Colonic mucosa (tissue), 4 donors: ENCODE data around the gene TBCK. TPM values are rescaled to one million over a fixed set of nuclear protein-coding genes. Genes with fewer than 3 reads are reported as not detected.
"Not testable (repeated sequence)": the region's sequence is repeated elsewhere in the genome, so short reads cannot be mapped to it uniquely, and the experiment has no call there.

ENCODE experiments used
- DNase-seq: peaks from one replicate; pipeline ENCODE4 v3.0.0-alpha.2; 2020
- H3K27ac ChIP-seq: fragments of 200-600 bp; one replicate; pipeline ENCODE4 v1.8.0; 2021
- H3K27me3 ChIP-seq: fragments of 200-600 bp; one replicate; pipeline ENCODE4 v1.8.0; 2021
- H3K36me3 ChIP-seq: fragments of 200-600 bp; one replicate; pipeline ENCODE4 v1.8.0; 2021
- H3K4me1 ChIP-seq: fragments of 200-600 bp; one replicate; pipeline ENCODE4 v1.8.0; 2021; ENCODE audit warnings: mild to moderate bottlenecking
- H3K4me3 ChIP-seq: fragments of 200-600 bp; one replicate; pipeline ENCODE4 v1.8.0; 2021
- H3K9ac ChIP-seq, 2 donors: one replicate each; pipeline ENCODE4 v1.7.0; 2013; ENCODE audit warnings: control low read depth in 2 of 2, low read depth in 2 of 2, low read length in 2 of 2
- H3K9me3 ChIP-seq: fragments of 200-600 bp; one replicate; pipeline ENCODE4 v1.8.0; 2021
- intact Hi-C: fragments of 100-400 bp; cut with DNase I; formaldehyde crosslinking; loops from one replicate; pipeline ENCODE4 v1.14.1; 2022
- total RNA-seq, 2 donors: library from RNA; stranded (reverse); fragmentation: NEBNext Ultra II Directional in 1 of 2; extraction: Animal tissue kit (Norgen Biotek cat#: 25700) in 1 of 2; gene quantifications; one replicate each; pipeline ENCODE4 v1.2.1, GENCODE V29; 2021
- TF ChIP-seq, protein P1 (sequence below): fragments of 200-600 bp; IDR thresholded peaks from one replicate; pipeline ENCODE4 v1.8.0; 2022; ENCODE audit warnings: antibody characterized with exemption, mild to moderate bottlenecking
- donor health status: healthy.
- donor health status: DM: no; HTN: no; CAD: no.
- donor health status: DM: no; HTN: no; CAD: no.

Gene TBCK
- total RNA-seq, 2 donors from 2014 or later: 27.4 to 33.9 TPM

DNA sequence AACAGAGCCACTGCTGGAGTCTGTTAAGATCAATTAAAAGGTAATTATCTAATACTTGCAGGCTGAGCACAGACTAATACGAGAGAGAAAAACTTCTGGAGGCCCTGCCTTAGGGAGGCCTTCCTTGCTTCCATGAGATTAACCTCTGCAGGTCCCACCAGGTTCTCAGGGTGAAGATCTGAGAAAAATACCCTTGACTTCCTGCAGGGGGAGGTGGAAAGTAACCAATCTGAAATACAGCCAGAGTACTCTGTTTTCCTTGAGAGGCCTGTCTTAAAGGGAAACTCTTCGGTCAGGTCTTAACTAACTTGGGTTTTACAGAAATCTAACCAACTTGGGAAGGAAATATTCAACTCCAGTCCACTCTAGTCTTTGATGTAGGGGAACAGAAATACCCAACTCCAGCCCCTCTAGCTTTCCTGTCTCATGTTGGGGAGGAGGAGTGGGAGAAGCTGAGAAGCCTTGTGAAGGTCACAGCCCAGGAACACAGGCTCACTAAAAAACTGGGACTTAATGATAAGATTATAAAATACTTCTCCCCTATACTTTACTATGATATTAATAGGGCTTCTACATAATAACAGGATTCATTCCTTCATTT, 77.1 kb downstream of the TBCK start:
- H3K36me3 ChIP-seq: no peaks in the 10 kb centered on the region
- no peak overlapping the region for H3K4me3 ChIP-seq
- no peaks in the 10 kb centered on the region for H3K27me3 ChIP-seq
- H3K4me1 ChIP-seq: no peaks in the 10 kb centered on the region
- TF ChIP-seq, protein P1, sequence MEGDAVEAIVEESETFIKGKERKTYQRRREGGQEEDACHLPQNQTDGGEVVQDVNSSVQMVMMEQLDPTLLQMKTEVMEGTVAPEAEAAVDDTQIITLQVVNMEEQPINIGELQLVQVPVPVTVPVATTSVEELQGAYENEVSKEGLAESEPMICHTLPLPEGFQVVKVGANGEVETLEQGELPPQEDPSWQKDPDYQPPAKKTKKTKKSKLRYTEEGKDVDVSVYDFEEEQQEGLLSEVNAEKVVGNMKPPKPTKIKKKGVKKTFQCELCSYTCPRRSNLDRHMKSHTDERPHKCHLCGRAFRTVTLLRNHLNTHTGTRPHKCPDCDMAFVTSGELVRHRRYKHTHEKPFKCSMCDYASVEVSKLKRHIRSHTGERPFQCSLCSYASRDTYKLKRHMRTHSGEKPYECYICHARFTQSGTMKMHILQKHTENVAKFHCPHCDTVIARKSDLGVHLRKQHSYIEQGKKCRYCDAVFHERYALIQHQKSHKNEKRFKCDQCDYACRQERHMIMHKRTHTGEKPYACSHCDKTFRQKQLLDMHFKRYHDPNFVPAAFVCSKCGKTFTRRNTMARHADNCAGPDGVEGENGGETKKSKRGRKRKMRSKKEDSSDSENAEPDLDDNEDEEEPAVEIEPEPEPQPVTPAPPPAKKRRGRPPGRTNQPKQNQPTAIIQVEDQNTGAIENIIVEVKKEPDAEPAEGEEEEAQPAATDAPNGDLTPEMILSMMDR: peak; percentile 56
- no peak overlapping the region for H3K9ac ChIP-seq
- DNase-seq: peak; percentile 18
- intact Hi-C loops: no loop called here
- H3K27ac ChIP-seq: no peak overlapping the region
- no peaks in the 10 kb centered on the region for H3K9me3 ChIP-seq

GRCh38 chr4:106231931-106232330, 84.1 kb downstream of the TBCK start:
- H3K4me3 ChIP-seq: no peak overlapping the region
- H3K9me3 ChIP-seq: no peaks in the 10 kb centered on the region
- TF ChIP-seq, protein P1: no peak
- H3K27ac ChIP-seq: no peak overlapping the region
- DNase-seq: no peak
- no peaks in the 10 kb centered on the region for H3K4me1 ChIP-seq
- no peaks in the 10 kb centered on the region for H3K27me3 ChIP-seq
- H3K9ac ChIP-seq: no peak overlapping the region
- H3K36me3 ChIP-seq: no peaks in the 10 kb centered on the region
- intact Hi-C loops: no loop called here

GRCh38 chr4:106222548-106222947, 93.5 kb downstream of the TBCK start:
- Histone ChIP-seq H3K27me3 (no peaks in the 10 kb centered on the region), H3K27ac (no peak overlapping the region), H3K4me3 (no peak overlapping the region), H3K9ac (no peak overlapping the region), H3K4me1 (no peaks in the 10 kb centered on the region), H3K36me3 (no peaks in the 10 kb centered on the region), H3K9me3 (no peaks in the 10 kb centered on the region)
- TF ChIP-seq, protein P1: no peak
- DNase-seq: no peak
- intact Hi-C loops: no loop called here

- H3K9me3 ChIP-seq, H3K27me3 ChIP-seq, H3K4me3 ChIP-seq, H3K9ac ChIP-seq, H3K27ac ChIP-seq, H3K36me3 ChIP-seq, H3K4me1 ChIP-seq, DNase-seq, intact Hi-C loops: not testable (repeated sequence)
Measured at GRCh38 chr4:106213291-106213690, 102.7 kb downstream of the TBCK start.

DNA sequence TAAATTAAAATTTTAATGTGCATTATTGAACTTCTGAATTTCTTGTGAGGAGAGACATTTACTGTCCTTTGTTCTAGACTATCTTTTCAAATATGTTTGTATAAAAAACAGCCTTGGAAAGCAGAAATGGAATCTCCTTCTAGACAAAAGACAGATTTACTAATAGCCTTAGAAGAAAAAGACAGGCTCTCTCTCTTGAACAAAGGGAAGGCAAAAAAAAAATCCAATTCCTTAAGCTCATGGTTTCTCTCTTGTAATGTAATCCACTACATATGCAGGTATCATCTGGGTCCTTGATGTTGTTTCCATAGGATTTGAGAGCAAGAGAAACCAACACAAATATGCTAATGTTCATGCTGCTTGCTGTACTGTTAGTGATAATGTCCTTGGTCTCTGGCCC, 106.0 kb downstream of the TBCK start:
- Histone ChIP-seq H3K4me1 (no peaks in the 10 kb centered on the region), H3K27ac (no peak overlapping the region), H3K9me3 (no peaks in the 10 kb centered on the region), H3K36me3 (no peaks in the 10 kb centered on the region), H3K4me3 (no peak overlapping the region), H3K9ac (no peak overlapping the region), H3K27me3 (no peaks in the 10 kb centered on the region)
- intact Hi-C loops: no loop called here
- DNase-seq: no peak
- TF ChIP-seq, protein P1: no peak

DNA sequence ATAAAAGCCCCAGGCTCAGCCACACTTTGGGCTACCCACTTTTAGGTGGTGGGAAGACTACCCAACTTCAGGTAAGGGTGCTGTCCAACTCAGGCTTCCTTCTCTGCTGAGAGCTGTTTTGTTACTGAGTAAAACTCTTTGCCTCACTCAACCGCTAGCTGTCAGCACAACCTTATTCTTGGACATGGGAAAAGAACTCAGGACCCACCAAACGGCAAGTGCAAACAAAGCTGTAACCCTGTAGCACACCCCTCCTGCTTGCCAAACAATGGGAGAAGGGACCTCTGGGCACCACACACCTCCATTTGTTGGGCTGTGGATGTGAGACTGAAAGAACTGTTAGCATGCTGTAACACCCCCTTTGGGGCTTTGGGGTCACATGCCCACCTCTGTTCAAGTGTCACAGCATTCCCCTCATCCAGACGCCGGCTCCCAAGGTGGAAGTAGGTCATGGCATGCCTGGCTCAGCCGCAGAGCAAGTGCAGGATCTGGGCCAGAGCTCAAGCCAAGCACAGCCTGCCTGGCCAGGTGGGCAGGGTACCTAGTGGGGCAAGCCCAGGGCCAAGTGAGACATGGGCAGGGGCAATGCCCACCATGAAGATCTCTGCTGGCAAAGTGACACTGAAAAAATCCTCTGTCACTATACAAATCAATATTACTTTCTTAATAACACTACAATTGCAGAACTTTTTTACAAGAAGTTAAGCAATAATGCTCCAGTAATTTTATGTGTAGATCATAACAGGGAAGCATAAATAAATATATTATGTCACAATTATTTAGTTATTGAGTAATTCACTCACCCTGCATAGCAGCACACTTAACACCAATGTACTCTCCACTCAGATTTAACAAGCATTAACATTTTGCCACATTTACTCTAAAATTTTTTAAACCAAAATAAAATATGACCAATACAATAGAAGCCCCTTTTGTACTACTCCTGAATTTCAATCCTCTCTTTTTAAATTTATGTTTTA, 107.2 kb downstream of the TBCK start:
- DNase-seq: no peak
- Histone ChIP-seq H3K27me3 (no peaks in the 10 kb centered on the region), H3K9me3 (no peaks in the 10 kb centered on the region), H3K36me3 (no peaks in the 10 kb centered on the region), H3K27ac (no peak overlapping the region), H3K4me1 (no peaks in the 10 kb centered on the region), H3K9ac (no peak overlapping the region), H3K4me3 (no peak overlapping the region)
- TF ChIP-seq, protein P1: no peak
- intact Hi-C loops: no loop called here
